Uterus (tissue), 2 donors: Measurements from ENCODE around the gene ZFAND3.

Experiments
- CTCF ChIP-seq, 4 experiments: fragments of 200-600 bp in 2 of 4; fragments of 450-650 bp in 2 of 4; sonication (generic) in 2 of 4; IDR thresholded peaks; one replicate each; pipeline ENCODE4 v1.5.1; 2016 to 2019; ENCODE audit warnings: antibody characterized with exemption in 4 of 4, mild to moderate bottlenecking in 2 of 4, moderate library complexity in 1 of 4
- POLR2A ChIP-seq, 2 donors: fragments of 450-650 bp; IDR thresholded peaks; one replicate each; pipeline ENCODE4 v1.6.1; 2016; ENCODE audit warnings: antibody characterized with exemption in 2 of 2, mild to moderate bottlenecking in 1 of 2, moderate library complexity in 1 of 2

- TF ChIP-seq CTCF (IDR thresholded peaks at IDR 0.05), result no peak
- TF ChIP-seq POLR2A (IDR thresholded peaks at IDR 0.05), result no peak
These were observed 174.1 kb downstream of the ZFAND3 start for GRCh38 chr6:37993596-37993995.
